Prostate gland (tissue), 2 donors: Measurements from ENCODE around the gene QRFP.

ENCODE experiments used
- CTCF ChIP-seq, 4 experiments: fragments of 200-600 bp in 2 of 4; fragments of 450-650 bp in 2 of 4; sonication (generic) in 2 of 4; IDR thresholded peaks; 1 replicate in 3 of 4; 2 replicates in 1 of 4; pipeline ENCODE4 v1.5.1; 2016 to 2019; ENCODE audit warnings: antibody characterized with exemption in 4 of 4, mild to moderate bottlenecking in 2 of 4, moderate library complexity in 2 of 4
- POLR2A ChIP-seq: fragments of 450-650 bp; IDR thresholded peaks from one replicate; pipeline ENCODE4 v1.6.1; 2016; ENCODE audit warnings: antibody characterized with exemption, mild to moderate bottlenecking
- POLR2AphosphoS5 ChIP-seq: sonication (generic); formaldehyde crosslinking; IDR thresholded peaks from one replicate; pipeline ENCODE4 v1.6.1; 2017; ENCODE audit warnings: antibody characterized with exemption

GRCh38 chr9:130942679-130943078, 46.1 kb upstream of the QRFP start:
- no peak for TF ChIP-seq POLR2A
- no peak for TF ChIP-seq CTCF (IDR thresholded peaks at IDR 0.05)
- TF ChIP-seq POLR2AphosphoS5: no peak
